Neuronal stem cell (in vitro differentiated cells): Measurements from ENCODE around the gene LOXL3.

Source experiments
- DNase-seq: peaks from one replicate; pipeline ENCODE4 v3.0.0-alpha.2; 2013; ENCODE audit warnings: low spot score
- H2AFZ ChIP-seq: one replicate; pipeline ENCODE4 v1.6.1; 2013; ENCODE audit warnings: mild to moderate bottlenecking, low read length, inconsistent platforms
- H2AK5ac ChIP-seq: 2 replicates; pipeline ENCODE4 v1.6.1; 2013; ENCODE audit warnings: low read depth, mild to moderate bottlenecking, inconsistent platforms, low read length, moderate library complexity, mixed read lengths
- H2BK120ac ChIP-seq: 2 replicates; pipeline ENCODE4 v1.6.1; 2013; ENCODE audit warnings: low read depth, mild to moderate bottlenecking, inconsistent platforms, low read length, moderate library complexity, mixed read lengths
- H2BK12ac ChIP-seq: one replicate; pipeline ENCODE4 v1.6.1; 2013; ENCODE audit warnings: low read length, inconsistent platforms
- H2BK15ac ChIP-seq: 2 replicates; pipeline ENCODE4 v1.6.1; 2013; ENCODE audit warnings: mild to moderate bottlenecking, low read length, inconsistent platforms, mixed read lengths
- H2BK5ac ChIP-seq: one replicate; pipeline ENCODE4 v1.6.1; 2013; ENCODE audit warnings: inconsistent platforms, mild to moderate bottlenecking, low read length, moderate library complexity
- H3K14ac ChIP-seq: one replicate; pipeline ENCODE4 v1.6.1; 2013; ENCODE audit warnings: low read length, inconsistent platforms
- H3K18ac ChIP-seq: 2 replicates; pipeline ENCODE4 v1.6.1; 2013; ENCODE audit warnings: low read length, inconsistent platforms
- H3K23ac ChIP-seq: 2 replicates; pipeline ENCODE4 v1.6.1; 2013; ENCODE audit warnings: low read depth, mild to moderate bottlenecking, mixed read lengths, low read length, inconsistent platforms; ENCODE audit not compliant: poor library complexity
- H3K27ac ChIP-seq: replicated peaks from 3 replicates; pipeline ENCODE4 v1.5.1; 2013; ENCODE audit warnings: low read length, inconsistent platforms
- H3K27me3 ChIP-seq, 3 experiments: 2 replicates each; pipeline ENCODE4 v1.6.1; 2013; ENCODE audit warnings: low read length in 3 of 3, mild to moderate bottlenecking in 2 of 3, inconsistent platforms in 1 of 3, low read depth in 1 of 3, mixed read lengths in 1 of 3, moderate library complexity in 1 of 3; ENCODE audit not compliant: control insufficient read depth in 3 of 3, insufficient read depth in 3 of 3
- H3K36me3 ChIP-seq, 2 donors: replicated peaks in 1 of 2; 2 replicates each; pipeline ENCODE4 v1.6.1; 2013; ENCODE audit warnings: low read length in 2 of 2; ENCODE audit not compliant: control insufficient read depth in 2 of 2, insufficient read depth in 2 of 2
- H3K4ac ChIP-seq: 2 replicates; pipeline ENCODE4 v1.6.1; 2013; ENCODE audit warnings: inconsistent platforms, mild to moderate bottlenecking, low read length, moderate library complexity
- H3K4me1 ChIP-seq, 2 donors: 1 replicate in 1 of 2; 2 replicates in 1 of 2; pipeline ENCODE4 v1.6.1; 2013; ENCODE audit warnings: low read length in 2 of 2, low read depth in 1 of 2; ENCODE audit not compliant: control insufficient read depth in 2 of 2, insufficient read depth in 1 of 2
- H3K4me2 ChIP-seq: one replicate; pipeline ENCODE4 v1.6.1; 2013; ENCODE audit warnings: mild to moderate bottlenecking, low read length, inconsistent platforms; ENCODE audit not compliant: insufficient read depth, poor library complexity, severe bottlenecking
- H3K4me3 ChIP-seq, 2 donors: 2 replicates each; pipeline ENCODE4 v1.5.1; 2013; ENCODE audit warnings: low read length in 2 of 2, mild to moderate bottlenecking in 2 of 2, inconsistent platforms in 1 of 2, moderate library complexity in 1 of 2
- H3K79me1 ChIP-seq: one replicate; pipeline ENCODE4 v1.6.1; 2013; ENCODE audit warnings: low read depth, mild to moderate bottlenecking, inconsistent platforms, low read length, moderate library complexity
- H3K9ac ChIP-seq: one replicate; pipeline ENCODE4 v1.6.1; 2013; ENCODE audit warnings: mild to moderate bottlenecking, low read depth, low read length, inconsistent platforms; ENCODE audit not compliant: poor library complexity
- H3K9me3 ChIP-seq, 2 donors: replicated peaks in 1 of 2; 2 replicates each; pipeline versions ENCODE3 to v1.6.1; 2013; ENCODE audit warnings: low read length in 2 of 2, mild to moderate bottlenecking in 2 of 2, inconsistent platforms in 1 of 2, low read depth in 1 of 2, mixed read lengths in 1 of 2, moderate library complexity in 1 of 2; ENCODE audit not compliant: control insufficient read depth in 2 of 2, insufficient read depth in 1 of 2
- H4K8ac ChIP-seq: one replicate; pipeline ENCODE4 v1.6.1; 2013; ENCODE audit warnings: low read depth, mild to moderate bottlenecking, inconsistent platforms, low read length, moderate library complexity
- H4K91ac ChIP-seq: one replicate; pipeline ENCODE4 v1.6.1; 2013; ENCODE audit warnings: low read length, low read depth, mild to moderate bottlenecking, inconsistent platforms; ENCODE audit not compliant: poor library complexity
- WGBS, 2 donors: extraction: QIAGEN DNeasy Blood & Tissue Kit; methylation state at CpG; one replicate each; pipeline ENCODE4 v1.1.7; 2013; ENCODE audit warnings: missing lambda C conversion rate in 2 of 2, mixed read lengths in 1 of 2; ENCODE audit not compliant: insufficient read length in 2 of 2, insufficient replicate concordance in 1 of 2; ENCODE audit errors: extremely low coverage in 2 of 2; 5-methylcytosine and 5-hydroxymethylcytosine counted together

The LOXL3 gene

GRCh38 chr2:74507926-74508520, 45.7 kb downstream of the LOXL3 start:
- peak overlapping the region; percentile 97 for H3K4me2 ChIP-seq
- peak overlapping the region; percentile 49 for H2BK15ac ChIP-seq
- no peak overlapping the region for H3K27ac ChIP-seq

GRCh38 chr2:74507145-74507925, 46.4 kb downstream of the LOXL3 start, which contains the start of gene PCGF1:
Gene PCGF1, minus strand, starts transcription at chr2:74507695. Its CDS starts 27 bp downstream, at chr2:74507668.
- H3K27me3 ChIP-seq: peaks cover 16 to 76% (median 59%) of the 10 kb centered on the region in 3 experiments
- H3K4me2 ChIP-seq: peak within 1 kb of the TSS; percentile 97
- H3K36me3 ChIP-seq: peaks cover 6 to 22% of the 10 kb centered on the region in 2 donors
- H3K23ac ChIP-seq: peak within 1 kb of the TSS; percentile 98
- H3K9ac ChIP-seq: peak within 1 kb of the TSS; percentile 100
- H2BK5ac ChIP-seq: peak within 1 kb of the TSS; percentile 99
- H3K14ac ChIP-seq: peak within 1 kb of the TSS; percentile 100
- H3K27ac ChIP-seq: peak within 1 kb of the TSS; percentile 98
- H3K4me3 ChIP-seq: peak within 1 kb of the TSS; percentile 87 to 99
- H2AK5ac ChIP-seq: peak within 1 kb of the TSS; percentile 53
- peak within 1 kb of the TSS; percentile 77 for H2BK15ac ChIP-seq
- peaks cover 3% of the 10 kb centered on the region for H3K79me1 ChIP-seq
- no CpG with 5 or more reads among the region's 56 CpGs for WGBS, 2 donors
- peak within 1 kb of the TSS; percentile 100 for H3K18ac ChIP-seq
- peak within 1 kb of the TSS; percentile 70 for H2BK120ac ChIP-seq
- H2BK12ac ChIP-seq: peak within 1 kb of the TSS; percentile 98
- H4K91ac ChIP-seq: no peak within 1 kb of the TSS
- peaks cover 7 to 9% of the 10 kb centered on the region in 2 donors for H3K4me1 ChIP-seq
- H3K9me3 ChIP-seq: peaks cover 0 to 4% of the 10 kb centered on the region in 2 donors
- H2AFZ ChIP-seq: peak within 1 kb of the TSS; percentile 99
- H4K8ac ChIP-seq: peak within 1 kb of the TSS; percentile 99
- H3K4ac ChIP-seq: no peak within 1 kb of the TSS
- peak; percentile 97 for DNase-seq

More at GRCh38 chr2:74507926-74508520, 45.7 kb downstream of the LOXL3 start:
- H3K14ac ChIP-seq: no peak overlapping the region
- H3K4me3 ChIP-seq: peak overlapping the region; percentile 87 to 99
- H3K4me1 ChIP-seq: peaks cover 8 to 9% of the 10 kb centered on the region in 2 donors
- H2BK12ac ChIP-seq: no peak overlapping the region
- peak overlapping the region; percentile 53 for H2AK5ac ChIP-seq
- peaks cover 6 to 22% of the 10 kb centered on the region in 2 donors for H3K36me3 ChIP-seq
- H3K27me3 ChIP-seq: peaks cover 16 to 75% (median 59%) of the 10 kb centered on the region in 3 experiments
- no peak for DNase-seq
- peak overlapping the region; percentile 99 for H2AFZ ChIP-seq
- H4K8ac ChIP-seq: no peak overlapping the region
- no peak overlapping the region for H4K91ac ChIP-seq
- H3K9me3 ChIP-seq: peaks cover 0 to 4% of the 10 kb centered on the region in 2 donors
- no peak overlapping the region for H3K4ac ChIP-seq
- H2BK120ac ChIP-seq: peak overlapping the region; percentile 70
- peak overlapping the region; percentile 85 for H3K18ac ChIP-seq
- H3K9ac ChIP-seq: no peak overlapping the region
- WGBS, 2 donors: no CpG with 5 or more reads among the region's 38 CpGs
- H3K79me1 ChIP-seq: peaks cover 3% of the 10 kb centered on the region
- H3K23ac ChIP-seq: peak overlapping the region; percentile 9
- H2BK5ac ChIP-seq: peak overlapping the region; percentile 99

GRCh38 chr2:74505448-74506246, 48.1 kb downstream of the LOXL3 start:
- H3K36me3 ChIP-seq: peaks cover 6 to 22% of the 10 kb centered on the region in 2 donors
- peaks cover 11% of the 10 kb centered on the region in 2 donors for H3K4me1 ChIP-seq
- no peak overlapping the region for H2BK15ac ChIP-seq
- no peak overlapping the region for H4K91ac ChIP-seq
- no peak overlapping the region for H3K27ac ChIP-seq
- peaks cover 3% of the 10 kb centered on the region for H3K79me1 ChIP-seq
- H2BK12ac ChIP-seq: no peak overlapping the region
- no peak overlapping the region for H3K4ac ChIP-seq
- no peak overlapping the region for H3K14ac ChIP-seq
- no peak for DNase-seq
- peaks cover 0 to 4% of the 10 kb centered on the region in 2 donors for H3K9me3 ChIP-seq
- H3K18ac ChIP-seq: no peak overlapping the region
- no peak overlapping the region for H4K8ac ChIP-seq
- no peak overlapping the region for H3K9ac ChIP-seq
- WGBS, 2 donors: no CpG with 5 or more reads among the region's 14 CpGs
- H2BK5ac ChIP-seq: no peak overlapping the region
- H3K4me2 ChIP-seq: no peak overlapping the region
- H2BK120ac ChIP-seq: no peak overlapping the region
- no peak overlapping the region for H2AK5ac ChIP-seq
- no peak overlapping the region for H2AFZ ChIP-seq
- H3K4me3 ChIP-seq: no peak overlapping the region
- peaks cover 29 to 78% (median 59%) of the 10 kb centered on the region in 3 experiments for H3K27me3 ChIP-seq
- H3K23ac ChIP-seq: no peak overlapping the region
